ENCODE data around the gene BLVRA.

Gene BLVRA

DNA sequence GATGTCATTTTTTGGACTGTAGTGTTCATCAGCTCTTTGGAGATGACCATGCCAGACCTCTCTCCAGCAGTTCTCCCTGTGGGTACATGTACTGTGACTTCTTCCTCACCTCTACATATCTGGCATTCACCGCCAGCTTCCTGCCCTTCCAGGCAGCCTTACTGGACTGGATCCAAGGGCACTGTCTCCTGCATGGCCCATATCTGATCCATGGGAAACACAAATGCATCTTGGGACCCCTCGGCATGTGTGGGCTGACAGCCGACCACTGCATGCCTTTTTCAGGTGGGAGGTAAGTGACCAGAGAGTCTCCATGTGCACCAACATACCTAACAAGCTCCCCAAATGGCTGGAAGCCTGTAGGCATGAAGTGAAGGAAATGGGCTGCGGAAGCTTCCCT, 3.9 kb upstream of the BLVRA start:
- Histone ChIP-seq H3K4me2 (ENCODE audit: low read length) (no peak overlapping the region), H3K27me3 (ENCODE audit: control insufficient read depth, low read length) (peaks cover 39% of the 10 kb centered on the region), H3K9me3 (ENCODE audit: control insufficient read depth, insufficient read depth, low read length) (no peaks in the 10 kb centered on the region), H3K4me3 (ENCODE audit: low read length) (no peak overlapping the region), H3K79me2 (ENCODE audit: control insufficient read depth, low read length) (no peaks in the 10 kb centered on the region), H3K9me2 (replicated peaks; ENCODE audit: control insufficient read depth, low read length) (no peaks in the 10 kb centered on the region), H3K4me1 (ENCODE audit: control insufficient read depth, low read length) (peaks cover 9% of the 10 kb centered on the region; the same call in 1 of the 2 replicates), H3K27ac (ENCODE audit: low read depth, low read length) (no peak overlapping the region), H4K20me1 (ENCODE audit: control insufficient read depth, insufficient read depth, low read depth, low read length) (no peaks in the 10 kb centered on the region), H3F3A (ENCODE audit: control insufficient read depth, insufficient read depth) (no peaks in the 10 kb centered on the region), H3K36me3 (ENCODE audit: control insufficient read depth, low read length) (no peaks in the 10 kb centered on the region)
- no peak for TF ChIP-seq EZH2phosphoT487 (IDR thresholded peaks at IDR 0.05; ENCODE audit: borderline replicate concordance, low read length)
- no peak for TF ChIP-seq CTCF (IDR thresholded peaks at IDR 0.05; ENCODE audit: low read depth, low read length, poor library complexity, severe bottlenecking)

- no peaks in the 10 kb centered on the region for H3K36me3 ChIP-seq (ENCODE audit: control insufficient read depth, low read length)
- no peaks in the 10 kb centered on the region for H3K9me3 ChIP-seq (ENCODE audit: control insufficient read depth, insufficient read depth, low read length)
- no peaks in the 10 kb centered on the region for H3F3A ChIP-seq (ENCODE audit: control insufficient read depth, insufficient read depth)
- H3K27me3 ChIP-seq (ENCODE audit: control insufficient read depth, low read length): peaks cover 44% of the 10 kb centered on the region
- no peak overlapping the region for H3K4me3 ChIP-seq (ENCODE audit: low read length)
- no peaks in the 10 kb centered on the region for H3K79me2 ChIP-seq (ENCODE audit: control insufficient read depth, low read length)
- no peaks in the 10 kb centered on the region for H3K9me2 ChIP-seq (replicated peaks; ENCODE audit: control insufficient read depth, low read length)
- H3K4me2 ChIP-seq (ENCODE audit: low read length): no peak overlapping the region
- no peak overlapping the region for H3K27ac ChIP-seq (ENCODE audit: low read depth, low read length)
- H4K20me1 ChIP-seq (ENCODE audit: control insufficient read depth, insufficient read depth, low read depth, low read length): no peaks in the 10 kb centered on the region
- H3K4me1 ChIP-seq (ENCODE audit: control insufficient read depth, low read length): peaks cover 9% of the 10 kb centered on the region; the same call in 1 of the 2 replicates
- TF ChIP-seq CTCF (IDR thresholded peaks at IDR 0.05; ENCODE audit: low read depth, low read length, poor library complexity, severe bottlenecking): no peak
- no peak for TF ChIP-seq EZH2phosphoT487 (IDR thresholded peaks at IDR 0.05; ENCODE audit: borderline replicate concordance, low read length)
These were observed 2.0 kb upstream of the BLVRA start for GRCh38 chr7:43756368-43757072.

DNA sequence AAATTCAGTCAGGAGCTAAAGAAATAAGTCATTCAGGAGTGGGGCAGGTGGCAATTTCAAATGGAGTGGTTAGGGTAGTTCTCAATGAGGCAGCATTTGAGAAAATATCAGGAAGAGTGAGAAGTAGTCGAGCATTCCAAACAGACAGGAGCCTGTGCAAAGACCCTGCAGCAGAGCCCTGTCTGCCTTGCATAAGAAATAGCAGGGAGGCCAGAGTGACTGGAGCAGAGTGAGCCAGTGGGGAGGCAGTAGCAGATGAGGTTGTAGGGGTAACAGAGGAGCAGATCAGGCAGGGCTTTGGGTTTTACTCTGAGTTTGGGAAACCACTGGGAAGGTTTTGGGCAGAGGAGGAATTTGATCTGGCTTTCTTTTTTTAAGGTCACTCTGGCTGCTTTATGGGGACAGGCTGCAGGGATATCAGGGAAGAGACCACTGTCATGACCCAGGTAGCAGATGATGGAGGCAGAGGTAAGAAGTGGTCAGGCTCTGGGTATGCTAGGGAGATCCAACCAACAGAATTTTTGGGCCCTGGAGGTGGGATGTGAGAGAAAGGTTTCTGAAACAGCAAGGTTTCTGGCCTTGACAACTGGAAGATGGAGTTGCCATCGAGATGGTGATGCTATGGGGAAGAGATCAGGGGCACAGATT, 1.3 kb upstream of the BLVRA start:
- Histone ChIP-seq H3K4me3 (ENCODE audit: low read length) (no peak overlapping the region), H3K9me2 (replicated peaks; ENCODE audit: control insufficient read depth, low read length) (no peaks in the 10 kb centered on the region), H3F3A (ENCODE audit: control insufficient read depth, insufficient read depth) (no peaks in the 10 kb centered on the region), H3K4me2 (ENCODE audit: low read length) (no peak overlapping the region), H3K27ac (ENCODE audit: low read depth, low read length) (no peak overlapping the region), H3K27me3 (ENCODE audit: control insufficient read depth, low read length) (peaks cover 49% of the 10 kb centered on the region), H4K20me1 (ENCODE audit: control insufficient read depth, insufficient read depth, low read depth, low read length) (no peaks in the 10 kb centered on the region), H3K9me3 (ENCODE audit: control insufficient read depth, insufficient read depth, low read length) (no peaks in the 10 kb centered on the region), H3K36me3 (ENCODE audit: control insufficient read depth, low read length) (no peaks in the 10 kb centered on the region), H3K4me1 (ENCODE audit: control insufficient read depth, low read length) (peaks cover 9% of the 10 kb centered on the region; the same call in 1 of the 2 replicates), H3K79me2 (ENCODE audit: control insufficient read depth, low read length) (no peaks in the 10 kb centered on the region)
- TF ChIP-seq EZH2phosphoT487 (IDR thresholded peaks at IDR 0.05; ENCODE audit: borderline replicate concordance, low read length) (no peak), CTCF (IDR thresholded peaks at IDR 0.05; ENCODE audit: low read depth, low read length, poor library complexity, severe bottlenecking) (no peak)
